ENCODE measurements around the gene ALPK3.
"Not testable (repeated sequence)": the region's sequence is repeated elsewhere in the genome, so short reads cannot be mapped to it uniquely, and the experiment has no call there.

ALPK3 gene

DNA sequence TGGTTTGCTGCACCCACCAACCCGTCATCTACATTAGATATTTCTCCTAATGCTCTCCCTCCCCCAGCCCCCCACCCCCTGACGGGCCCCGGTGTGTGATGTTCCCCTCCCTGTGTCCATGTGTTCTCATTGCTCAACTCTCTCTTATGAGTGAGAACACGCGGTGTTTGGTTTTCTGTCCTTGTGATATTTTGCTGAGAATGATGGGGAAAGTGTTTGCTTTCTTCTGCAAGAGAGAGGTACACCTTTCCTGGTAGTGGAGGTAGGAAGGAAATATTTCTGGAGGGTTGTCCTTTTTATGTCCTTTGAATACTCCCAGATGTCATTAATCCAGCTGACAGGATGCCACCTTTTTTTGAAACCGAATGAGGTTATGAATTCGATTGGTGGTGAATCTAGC is 56.8 kb downstream of the ALPK3 start:
- no peak for DNase-seq (ENCODE audit: low read depth)

DNA sequence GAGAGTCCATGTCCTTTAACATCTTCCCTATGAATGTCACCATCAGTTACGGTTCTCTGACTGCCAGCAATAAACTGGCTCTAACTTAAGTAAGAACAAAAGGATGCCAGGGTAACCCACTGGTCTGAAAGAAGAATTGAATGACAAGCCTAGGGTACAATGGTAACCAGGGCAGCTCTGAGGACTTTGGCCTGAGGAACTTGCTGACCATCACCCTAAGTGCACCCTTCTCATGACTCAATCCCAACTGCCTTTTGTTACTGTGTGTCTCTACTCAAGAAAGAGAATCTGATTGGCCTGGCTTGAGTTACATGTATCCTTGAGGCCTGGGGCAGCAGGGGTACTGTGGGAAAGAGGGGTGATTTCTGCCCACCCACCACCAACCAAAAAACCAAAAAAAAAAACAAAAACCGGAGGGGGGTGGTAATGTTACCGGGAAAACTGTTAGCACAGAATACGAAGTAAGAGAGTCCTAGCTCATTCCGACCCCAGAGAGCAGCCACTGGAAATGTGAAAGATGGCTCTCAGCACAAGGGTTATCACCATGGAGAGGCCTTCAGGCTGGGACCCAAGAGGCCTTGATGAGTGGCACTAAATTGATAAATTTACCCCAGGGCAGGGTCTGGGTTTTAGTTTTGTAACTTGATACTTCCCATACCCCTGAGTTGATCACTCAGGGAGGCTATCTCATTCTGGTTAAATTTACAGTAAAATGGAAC is 58.0 kb downstream of the ALPK3 start:
- no peak for DNase-seq (ENCODE audit: low read depth)

DNA sequence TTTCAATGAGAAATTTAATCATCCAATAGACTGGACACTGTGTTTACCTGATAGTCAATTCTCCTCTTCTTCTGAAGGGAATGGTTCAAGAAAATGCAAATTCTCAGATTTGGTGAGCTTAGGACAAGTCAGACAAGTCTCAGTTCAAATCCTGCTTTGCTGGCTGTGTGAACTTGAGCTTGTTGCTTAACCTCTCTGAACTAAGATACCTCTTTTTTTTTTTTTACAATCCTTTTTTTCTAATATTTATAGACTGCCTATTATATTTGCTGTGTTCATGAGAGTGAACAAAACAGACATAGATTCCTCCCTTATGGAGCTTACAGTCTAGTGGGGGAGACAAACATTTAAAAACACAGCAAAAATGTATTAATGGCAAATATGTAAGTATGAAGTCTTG is 59.1 kb downstream of the ALPK3 start:
- DNase-seq (ENCODE audit: low read depth): no peak

DNA sequence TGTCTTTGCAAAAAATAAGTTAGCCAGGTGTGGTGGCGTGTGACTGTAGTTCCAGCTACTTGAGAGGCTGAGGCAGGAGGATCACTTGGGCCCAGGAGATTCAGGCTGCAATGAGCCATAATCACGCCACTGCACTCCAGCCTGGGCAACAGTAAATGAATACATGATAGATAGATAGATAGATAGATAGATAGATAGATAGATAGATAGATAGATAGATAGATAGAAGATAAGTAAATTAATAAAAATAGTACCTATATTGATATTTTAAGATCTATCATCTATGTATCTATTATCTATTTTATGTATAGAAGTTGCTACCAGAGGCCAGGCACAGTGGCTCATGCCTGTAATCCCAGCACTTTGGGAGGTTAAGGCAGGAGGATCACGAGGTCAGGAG is 60.5 kb downstream of the ALPK3 start:
- DNase-seq (ENCODE audit: low read depth): not testable (repeated sequence)

DNA sequence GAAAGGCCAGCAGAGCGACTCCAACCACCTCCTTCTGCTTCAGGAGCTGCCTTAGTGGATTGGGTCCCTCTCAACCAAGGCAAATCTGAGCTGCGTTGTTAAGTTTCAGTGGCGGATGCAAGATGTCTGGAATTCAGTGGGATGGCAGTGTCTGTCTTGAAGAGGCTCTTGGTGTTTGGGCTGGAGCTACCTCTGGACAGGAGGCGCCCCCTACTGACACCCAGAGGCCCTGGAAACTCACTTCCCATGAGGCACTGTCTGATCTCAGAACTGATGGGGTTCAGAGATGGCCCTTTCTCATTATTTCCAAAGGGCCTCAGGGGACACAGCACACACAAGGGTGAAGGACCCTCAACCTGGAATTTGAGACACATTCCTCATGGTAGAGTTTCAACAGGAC is 61.3 kb downstream of the ALPK3 start:
- DNase-seq (ENCODE audit: low read depth): peak; percentile 46

DNA sequence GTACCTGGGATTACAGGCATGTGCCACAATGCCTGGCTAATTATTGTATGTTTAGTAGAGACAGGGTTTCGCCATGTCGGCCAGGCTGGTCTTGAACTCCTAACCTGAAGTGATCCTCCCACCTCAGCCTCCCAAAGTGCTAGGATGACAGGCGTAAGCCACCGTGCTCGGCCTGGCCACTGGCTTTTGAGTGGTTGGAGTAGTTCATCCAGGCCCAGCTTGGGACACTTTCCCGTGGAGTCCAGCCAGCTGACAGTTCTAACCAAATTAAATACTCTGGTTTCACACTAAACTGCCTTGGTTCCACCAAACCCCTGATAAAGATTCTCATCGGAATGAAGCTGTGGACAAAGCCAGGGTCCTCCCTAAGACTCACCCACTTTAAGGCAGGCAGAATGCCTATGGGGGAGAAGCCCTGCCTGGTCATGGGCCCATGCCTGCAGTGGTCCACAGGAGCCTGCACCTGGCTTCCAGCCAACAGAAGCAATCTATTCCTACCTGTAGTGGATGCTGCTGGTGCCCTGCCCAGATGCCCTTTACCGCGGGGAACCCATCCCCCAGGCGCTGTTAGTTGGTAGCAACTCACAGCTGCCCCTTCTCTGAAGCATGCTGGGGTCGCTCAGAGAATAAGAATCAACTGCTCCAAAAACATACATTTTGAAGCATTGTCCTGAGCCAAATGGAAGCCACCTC is 62.1 kb downstream of the ALPK3 start:
- no peak for DNase-seq (ENCODE audit: low read depth)

DNA sequence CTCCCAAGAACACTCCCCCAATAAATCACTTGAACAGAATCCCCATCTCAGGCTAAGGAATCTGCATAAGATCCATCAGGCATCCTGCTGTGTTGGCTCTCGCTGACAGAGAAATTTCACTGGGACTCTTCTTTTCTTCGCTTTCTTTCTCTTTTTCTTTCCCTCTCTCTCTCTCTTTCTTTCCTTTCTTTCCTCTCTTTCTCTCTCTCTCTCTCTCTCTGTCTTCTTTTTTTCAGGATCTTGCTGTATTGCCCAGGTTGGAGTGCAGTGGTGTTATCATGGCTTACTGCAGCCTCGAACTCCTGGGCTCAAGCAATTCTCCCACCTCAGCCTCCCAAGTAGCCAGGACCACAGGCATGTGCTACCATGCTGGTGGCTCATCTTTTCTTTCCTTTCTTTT is 62.9 kb downstream of the ALPK3 start:
- DNase-seq (ENCODE audit: low read depth): no peak

DNA sequence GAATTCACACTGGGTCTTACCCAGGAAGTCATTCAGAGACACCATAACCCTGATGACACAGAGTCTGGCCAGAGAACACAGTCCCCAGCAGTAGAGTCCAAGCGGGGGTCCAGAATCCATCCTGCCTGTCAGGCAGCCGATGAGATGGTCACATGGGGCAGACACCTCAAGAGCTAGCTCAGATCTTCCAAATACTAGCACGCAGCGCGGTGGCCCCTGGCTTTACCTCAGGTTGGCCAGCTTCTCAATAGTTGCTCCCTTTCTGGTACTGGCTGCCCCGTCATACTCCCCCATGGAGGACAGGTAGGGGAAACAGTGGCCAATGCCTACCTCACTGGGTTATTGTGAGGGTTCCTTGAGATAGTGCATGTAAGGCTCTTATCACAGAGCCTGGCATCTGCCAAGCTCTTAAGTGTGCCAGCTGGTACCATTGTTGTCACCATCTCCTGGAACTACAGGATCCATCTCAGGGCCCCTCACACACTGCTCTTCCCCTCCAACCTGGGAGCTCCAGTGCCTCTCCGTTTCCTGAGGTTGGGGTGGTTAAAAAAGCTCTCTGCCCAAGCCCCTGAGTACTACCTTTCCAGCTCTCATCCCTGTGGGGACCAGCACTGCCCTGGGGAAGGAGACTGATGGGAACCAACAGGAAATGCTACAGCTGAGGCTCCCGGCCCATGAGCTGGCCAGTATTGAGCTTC is 63.8 kb downstream of the ALPK3 start:
- DNase-seq (ENCODE audit: low read depth): no peak

DNA sequence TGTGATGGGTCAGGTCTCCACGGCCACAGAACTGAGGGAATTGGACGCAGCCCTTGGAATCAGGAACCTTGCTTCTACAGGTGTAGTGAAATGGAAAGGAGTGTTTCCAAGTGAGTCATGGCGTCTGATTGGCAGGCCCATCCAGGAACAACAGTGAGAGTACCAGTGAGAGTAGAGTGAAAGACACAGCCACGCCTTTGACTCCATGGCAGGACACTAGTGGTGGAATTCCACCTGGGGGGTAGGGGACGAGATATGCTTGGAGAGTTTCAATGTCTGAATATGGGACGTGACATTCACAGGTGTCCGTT is 64.3 kb downstream of the ALPK3 start:
- DNase-seq (ENCODE audit: low read depth): no peak

DNA sequence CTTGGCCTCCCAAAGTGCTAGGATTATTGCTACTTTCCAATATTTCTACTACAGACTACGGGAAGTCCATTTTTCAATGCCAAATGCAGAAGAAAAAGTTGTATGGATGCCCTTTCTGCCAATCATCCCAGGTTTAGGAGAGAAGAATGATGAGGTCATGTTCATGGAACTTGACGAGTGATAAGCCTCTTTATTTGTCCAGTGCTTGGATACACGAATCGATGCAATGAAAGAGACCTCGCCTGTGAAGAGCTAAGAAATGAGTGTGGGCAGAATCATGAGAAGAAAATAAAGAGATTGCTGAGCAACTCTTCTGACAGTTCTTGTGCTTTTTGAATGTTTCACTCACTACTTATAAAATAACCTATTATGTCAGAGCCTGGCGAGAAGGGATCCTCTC is 66.3 kb downstream of the ALPK3 start:
- no peak for DNase-seq (ENCODE audit: low read depth)

DNA sequence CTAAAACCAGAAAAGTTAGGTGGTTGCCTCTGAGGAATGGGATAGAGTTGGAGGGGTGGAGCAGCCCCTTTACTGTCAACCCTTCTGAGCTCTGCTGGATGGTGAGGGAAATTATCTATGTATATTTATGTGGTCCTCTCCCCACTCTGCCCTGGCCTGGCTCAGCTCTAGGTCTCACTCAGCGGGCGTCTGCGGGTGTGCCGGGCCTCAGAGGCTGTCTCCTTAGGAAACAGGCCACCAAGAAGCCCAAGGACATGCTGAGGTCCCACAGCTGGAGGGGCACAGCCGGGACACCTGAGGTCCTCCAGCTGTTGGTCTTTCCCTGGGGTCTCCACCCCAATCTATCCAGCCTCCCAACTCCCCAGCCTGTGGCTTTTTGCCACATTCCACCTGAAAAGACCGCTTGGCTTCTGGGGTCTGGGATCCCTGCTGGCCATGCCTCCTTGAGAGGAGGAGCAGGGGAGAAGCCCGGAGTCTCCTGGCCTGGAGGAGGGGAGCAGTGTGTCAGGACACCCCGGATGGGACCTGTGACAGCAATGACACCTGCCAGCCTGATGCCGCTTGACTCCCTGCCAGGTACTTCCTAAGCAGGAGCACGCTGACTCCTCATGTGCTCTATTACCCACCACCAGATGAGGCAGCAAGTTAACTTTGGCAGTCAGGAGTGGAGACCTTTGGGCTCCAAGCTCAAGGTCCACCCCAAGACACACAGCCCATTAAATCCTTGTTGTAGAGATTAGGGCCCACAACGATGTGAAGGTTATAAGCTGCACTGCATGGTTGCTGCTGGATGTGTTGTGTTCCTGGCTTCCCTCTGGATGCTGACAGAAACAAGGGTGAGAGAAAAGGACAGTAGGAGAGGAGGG is 67.0 kb downstream of the ALPK3 start, which contains the start of gene SLC28A1:
SLC28A1 (plus strand) TSS at position 747 of the 866 bp plus-strand sequence. CDS start 3,099 bp downstream, outside the sequence.
- no peak for DNase-seq (ENCODE audit: low read depth)

DNA sequence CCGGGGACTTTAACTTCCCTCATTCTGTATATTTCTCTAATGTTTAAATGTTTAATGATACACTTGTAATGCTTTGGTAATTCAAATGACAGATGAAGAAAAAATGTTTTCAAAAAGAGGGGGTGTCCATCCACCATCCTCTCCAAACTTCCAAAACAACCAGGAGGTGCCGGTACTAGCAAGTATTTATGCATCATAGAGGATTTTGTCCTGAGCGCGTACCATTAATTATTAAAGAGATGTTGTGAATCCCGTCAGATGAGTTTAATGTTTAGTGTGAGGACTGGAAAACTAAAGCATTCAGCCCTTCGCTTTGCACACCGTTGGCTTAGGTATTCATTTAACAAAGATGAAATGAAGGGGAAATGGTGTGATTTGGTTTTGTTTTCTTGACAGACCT is 68.6 kb downstream of the ALPK3 start:
- no peak for DNase-seq (ENCODE audit: low read depth)

DNA sequence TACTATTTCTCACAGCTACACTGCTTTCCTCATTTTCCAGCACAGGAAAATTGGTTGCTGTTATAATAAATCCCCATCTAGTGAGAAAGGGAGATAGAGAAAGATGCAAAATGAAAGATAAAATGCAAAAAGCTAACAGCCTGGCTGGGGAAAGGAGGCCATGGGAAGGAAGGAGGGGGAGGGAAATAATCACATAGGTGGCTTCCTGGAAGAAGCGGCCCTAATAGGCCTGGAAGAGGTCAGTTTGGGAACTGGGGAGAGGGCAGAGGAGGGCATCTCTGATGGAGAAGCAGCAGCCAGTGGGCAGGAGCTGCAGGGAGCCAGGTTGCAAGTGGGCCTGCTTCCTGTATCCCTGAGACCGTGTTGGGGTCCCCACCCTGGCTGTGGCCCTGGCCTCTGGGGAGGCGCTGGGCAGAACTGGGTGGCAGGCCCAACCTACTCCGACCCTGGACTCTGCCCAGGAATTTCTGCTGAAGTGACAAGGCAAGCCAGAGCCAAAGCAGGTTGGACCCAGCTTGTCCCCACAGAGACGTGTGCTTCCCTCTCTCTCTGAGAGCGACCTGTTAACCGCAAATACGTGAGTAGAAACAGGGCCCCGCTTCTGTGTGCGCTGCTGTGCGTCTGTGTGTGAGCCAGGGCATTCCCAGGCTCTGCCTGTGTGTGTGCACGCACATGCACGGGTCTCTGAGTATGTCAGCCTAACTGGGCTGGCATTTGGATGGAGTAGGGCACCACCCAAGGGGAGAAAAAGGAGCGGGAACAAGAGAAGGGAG is 69.2 kb downstream of the ALPK3 start:
- DNase-seq (ENCODE audit: low read depth): no peak

DNA sequence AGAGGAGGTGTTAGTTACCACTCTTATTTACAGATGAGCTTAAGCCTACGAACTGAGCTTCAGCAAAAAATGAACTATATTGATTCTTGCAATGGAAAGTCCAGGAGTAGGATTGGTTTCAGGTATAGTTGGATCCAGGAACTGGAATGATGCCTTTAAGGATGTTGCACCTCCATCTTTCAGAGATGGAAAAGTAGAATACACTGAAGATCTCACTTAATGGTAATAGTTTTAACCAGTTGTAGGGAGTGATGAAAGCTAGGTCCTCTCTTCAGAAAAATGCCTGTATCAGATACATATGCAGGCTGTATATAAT is 69.8 kb downstream of the ALPK3 start:
- no peak for DNase-seq (ENCODE audit: low read depth)

DNA sequence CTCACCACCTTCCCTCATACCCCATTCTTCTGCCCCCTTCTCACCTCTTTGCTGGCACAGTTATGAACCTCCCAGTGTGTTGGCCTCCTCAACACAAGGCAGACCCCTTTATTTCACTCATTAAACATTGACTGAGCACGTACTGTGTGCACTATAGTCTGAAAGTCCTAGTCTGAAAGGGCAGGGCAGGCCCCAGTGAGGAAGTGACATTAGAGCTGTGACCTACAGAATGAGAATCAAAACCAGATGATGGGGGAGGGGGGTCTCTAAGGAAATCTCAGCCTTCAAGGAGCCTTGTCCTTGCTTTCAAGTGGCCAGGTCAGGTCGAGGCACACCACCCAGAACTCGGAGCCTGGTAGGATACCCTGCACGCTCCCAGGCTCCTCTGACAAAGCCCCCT is 70.8 kb downstream of the ALPK3 start:
- no peak for DNase-seq (ENCODE audit: low read depth)

DNA sequence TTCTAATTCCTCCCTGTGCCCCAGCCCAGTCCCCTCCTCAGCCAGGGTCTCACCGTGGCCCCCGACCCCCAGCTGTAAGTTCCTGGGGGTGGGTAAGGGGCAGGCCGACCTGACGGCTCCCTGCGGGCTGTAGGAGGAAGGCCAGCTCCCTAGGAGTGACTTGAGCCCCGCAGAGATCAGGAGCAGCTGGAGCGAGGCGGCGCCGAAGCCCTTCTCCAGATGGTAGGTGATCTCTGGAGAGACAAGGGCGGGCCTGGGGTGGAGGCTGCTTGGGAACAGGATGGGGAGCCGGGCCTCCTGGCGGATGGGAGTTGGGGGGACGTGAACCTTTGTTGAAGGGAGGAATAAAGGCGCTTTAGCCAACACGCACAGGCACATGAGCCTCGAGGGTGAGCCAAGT is 71.5 kb downstream of the ALPK3 start:
- DNase-seq (ENCODE audit: low read depth): no peak

DNA sequence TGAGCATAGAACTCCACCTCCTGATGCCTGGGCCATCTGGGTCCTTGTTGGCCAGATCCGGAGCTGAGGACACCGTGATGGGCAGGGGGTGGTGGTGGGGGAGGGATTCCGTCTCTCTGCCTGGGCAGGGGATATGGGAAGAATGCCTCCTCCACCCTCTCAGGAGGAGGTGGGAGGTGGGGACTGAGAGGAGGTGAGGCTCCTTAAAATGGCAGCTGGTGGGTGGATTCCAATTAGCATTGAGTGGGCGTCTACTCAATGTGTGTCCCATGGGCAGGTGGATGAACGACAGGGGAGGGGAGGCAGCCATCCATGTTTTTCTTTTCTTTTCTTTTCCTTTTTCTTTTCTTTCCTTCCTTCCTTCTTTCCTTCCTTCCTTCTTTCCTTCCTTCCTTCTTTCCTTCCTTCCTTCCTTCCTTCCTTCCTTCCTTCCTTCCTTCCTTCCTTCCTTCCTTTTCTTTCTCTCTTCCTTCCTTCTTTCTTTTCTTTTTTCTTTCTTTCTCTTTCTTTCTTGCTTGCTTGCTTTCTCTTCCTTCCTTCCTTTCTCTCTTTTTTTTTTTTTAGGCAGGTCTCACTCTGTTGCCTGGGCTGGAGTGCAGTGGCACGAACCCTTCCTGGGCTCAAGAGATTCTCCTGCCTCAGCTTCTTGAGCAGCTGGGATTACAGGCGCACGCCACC is 72.3 kb downstream of the ALPK3 start:
- no peak for DNase-seq (ENCODE audit: low read depth)

DNA sequence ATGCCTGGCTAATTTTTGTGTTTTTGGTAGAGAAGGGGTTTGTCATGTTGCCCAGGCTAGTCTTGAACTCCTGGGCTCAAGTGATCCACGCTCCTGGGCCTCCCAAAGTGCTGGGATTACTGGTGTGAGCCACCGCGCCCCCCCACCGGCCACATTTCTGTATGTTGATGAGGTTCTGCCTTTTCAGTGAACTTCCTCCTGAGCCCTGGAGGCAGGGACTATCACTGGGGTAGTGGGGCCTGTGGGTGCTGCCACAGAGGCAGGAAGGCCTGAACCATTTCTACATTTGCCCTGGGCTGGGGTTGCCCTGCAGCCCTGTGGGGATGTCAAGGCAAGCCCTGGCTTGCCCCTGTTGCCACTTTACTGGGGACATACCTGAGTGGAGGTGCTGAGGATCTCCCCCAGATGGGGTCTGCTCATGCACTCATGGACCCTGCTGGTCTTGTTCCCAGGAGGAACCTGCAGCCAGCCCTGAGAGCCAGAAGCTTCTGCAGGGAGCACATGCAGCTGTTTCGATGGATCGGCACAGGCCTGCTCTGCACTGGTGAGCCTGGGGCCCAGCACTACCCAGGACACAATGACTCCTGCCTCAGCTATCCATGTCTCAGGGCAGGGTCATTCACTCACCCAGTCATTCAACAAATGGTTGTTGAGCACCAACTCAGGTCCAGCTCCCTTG is 73.0 kb downstream of the ALPK3 start:
- no peak for DNase-seq (ENCODE audit: low read depth)

DNA sequence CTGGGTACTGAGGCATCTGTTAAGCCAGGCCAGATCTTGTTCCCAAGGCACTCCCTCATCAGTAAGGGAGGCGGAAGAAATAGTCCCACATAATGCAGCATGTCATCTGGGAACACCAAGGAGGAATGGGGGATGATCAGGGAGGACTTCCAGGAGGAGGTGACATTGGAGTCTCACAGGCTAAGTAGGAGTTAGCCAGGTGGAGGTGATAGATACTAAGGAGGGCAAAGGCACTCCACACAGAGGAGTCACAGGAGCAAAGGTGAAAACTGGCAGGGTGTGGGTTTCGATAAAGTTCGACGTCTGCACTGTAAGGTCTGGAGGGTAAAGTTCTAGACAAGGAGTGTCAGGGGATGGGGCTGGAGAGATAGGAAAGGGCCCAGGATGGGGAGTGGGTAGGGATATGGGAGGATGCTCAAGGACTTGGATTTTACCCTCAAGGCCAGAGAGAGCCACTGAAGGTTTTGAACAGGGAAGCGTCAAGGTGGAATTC is 73.6 kb downstream of the ALPK3 start:
- DNase-seq (ENCODE audit: low read depth): no peak

DNA sequence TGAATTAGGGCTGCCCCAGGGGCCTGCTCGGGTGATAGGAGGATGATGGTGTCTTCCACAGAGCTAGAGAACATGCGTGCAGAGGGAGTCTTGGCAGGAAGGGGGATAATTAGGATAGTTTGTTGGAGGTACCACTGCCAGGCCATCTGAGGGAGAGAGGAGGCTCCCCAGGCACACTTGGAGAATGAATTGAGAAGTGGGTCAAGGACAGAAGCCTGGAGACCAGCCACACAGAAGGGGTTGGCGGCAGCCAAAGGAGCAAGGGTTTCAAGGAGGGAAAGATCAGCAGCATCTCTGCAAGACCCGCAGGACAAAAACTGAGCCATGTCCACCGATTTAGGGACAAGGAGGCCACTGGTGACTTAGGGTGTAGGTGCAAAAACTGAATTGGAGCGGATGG is 74.2 kb downstream of the ALPK3 start:
- DNase-seq (ENCODE audit: low read depth): no peak

All from activated T-cell treated with anti-CD3 and anti-CD28 coated beads for 24 hours (primary cell).